Stomach (tissue), 9 donors: ENCODE data around the gene TMEM154. TPM values are rescaled to one million over a fixed set of nuclear protein-coding genes. Genes with fewer than 3 reads are reported as not detected.

Experiments
- DNase-seq, 2 donors: peaks; one replicate each; pipeline versions ENCODE4 v3.0.0 to v3.0.0-alpha.2; 2013 to 2019
- H3K27ac ChIP-seq, 5 donors: fragments of 200-600 bp in 4 of 5; sonication (generic) in 4 of 5; one replicate each; pipeline ENCODE4 v1.5.1; 2013 to 2019; ENCODE audit warnings: mild to moderate bottlenecking in 1 of 5, moderate library complexity in 1 of 5
- H3K27me3 ChIP-seq, 3 donors: fragments of 200-600 bp; sonication (generic); one replicate each; pipeline ENCODE4 v1.5.1; 2017 to 2019; ENCODE audit warnings: mixed run types in 1 of 3
- H3K36me3 ChIP-seq, 4 donors: fragments of 200-600 bp; sonication (generic); 1 replicate in 3 of 4; 2 replicates in 1 of 4; pipeline ENCODE4 v1.5.1; 2016 to 2019
- H3K4me1 ChIP-seq, 4 donors: fragments of 200-600 bp; sonication (generic); one replicate each; pipeline ENCODE4 v1.5.1; 2016 to 2019
- H3K4me3 ChIP-seq, 4 donors: fragments of 200-600 bp; sonication (generic) in 3 of 4; one replicate each; pipeline ENCODE4 v1.5.1; 2016 to 2019; ENCODE audit warnings: mild to moderate bottlenecking in 1 of 4
- H3K9me3 ChIP-seq, 4 donors: fragments of 200-600 bp; sonication (generic); one replicate each; pipeline ENCODE4 v1.5.1; 2016 to 2019
- EP300 ChIP-seq: sonication (generic); formaldehyde crosslinking; IDR thresholded peaks from one replicate; pipeline ENCODE4 v1.6.1; 2017; ENCODE audit warnings: antibody characterized with exemption
- POLR2A ChIP-seq, 4 donors: fragments of 450-650 bp; IDR thresholded peaks; one replicate each; pipeline ENCODE4 v1.6.1; 2016; ENCODE audit warnings: antibody characterized with exemption in 4 of 4, control low read depth in 2 of 4, mild to moderate bottlenecking in 1 of 4, moderate library complexity in 1 of 4
- POLR2AphosphoS5 ChIP-seq, 3 donors: sonication (generic); formaldehyde crosslinking; IDR thresholded peaks; one replicate each; pipeline ENCODE4 v1.6.1; 2016; ENCODE audit warnings: antibody characterized with exemption in 3 of 3
- WGBS, 5 donors: extraction: QIAGEN DNeasy Blood & Tissue Kit in 3 of 5; methylation state at CpG; one replicate each; pipeline versions ENCODE4 v1.1.5 to v1.1.7; 2013 to 2018; 5-methylcytosine and 5-hydroxymethylcytosine counted together
- intact Hi-C: fragments of 100-400 bp; cut with DNase I; formaldehyde crosslinking; loops from one replicate; pipeline ENCODE4 v1.15.1; 2023; ENCODE audit warnings: low total_unique reads
- polyA plus RNA-seq, 3 donors: library from polyadenylated mRNA; stranded (reverse); fragments of 200-250 nt; gene quantifications; one replicate each; pipeline ENCODE4 v1.2.3, GENCODE V29; 2013
- total RNA-seq, 5 donors: library from RNA; depleted of rRNA; stranded (reverse); fragments of >200 nt; gene quantifications; one replicate each; pipeline versions ENCODE4 v1.1.0 to v1.2.3, GENCODE V29; 2014 to 2016
- TF ChIP-seq, protein P1 (sequence below), 7 experiments: fragments of 450-650 bp in 4 of 7; fragments of 200-600 bp in 3 of 7; sonication (generic) in 3 of 7; IDR thresholded peaks; one replicate each; pipeline ENCODE4 v1.5.1; 2016 to 2019; ENCODE audit warnings: antibody characterized with exemption in 7 of 7, control low read depth in 2 of 7, mild to moderate bottlenecking in 1 of 7
- donor health status: healthy with polysubstance abuse.
- donor health status: Bipolar disorder and iron deficiency.
- donor health status: healthy.

TMEM154 gene
- total and polyA plus RNA-seq, 8 donors = under 0.01 to 5.5 (median 0.69) TPM

DNA sequence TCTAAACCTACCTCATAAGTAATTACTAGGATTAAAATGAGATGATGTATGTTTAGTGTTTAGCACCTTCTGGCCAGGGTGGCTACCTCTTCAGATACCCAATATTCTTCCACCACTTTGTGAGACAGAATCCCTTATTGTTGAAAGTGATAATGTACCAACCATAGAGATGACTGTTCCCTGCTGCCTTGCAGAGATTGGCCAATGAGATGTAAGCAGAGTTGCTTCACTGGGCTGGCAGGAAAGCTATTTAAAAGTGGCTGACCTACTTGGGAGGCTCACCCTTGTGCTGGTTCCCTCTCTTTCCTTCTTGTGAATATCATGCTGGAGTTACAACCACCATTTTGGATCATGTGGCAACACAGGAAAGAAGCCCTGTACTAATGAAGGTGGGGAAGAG, 58.9 kb downstream of the TMEM154 start:
- intact Hi-C loops = no loop called here
- no peaks in the 10 kb centered on the region for H3K9me3 ChIP-seq
- no peak for DNase-seq
- TF ChIP-seq, protein P1, sequence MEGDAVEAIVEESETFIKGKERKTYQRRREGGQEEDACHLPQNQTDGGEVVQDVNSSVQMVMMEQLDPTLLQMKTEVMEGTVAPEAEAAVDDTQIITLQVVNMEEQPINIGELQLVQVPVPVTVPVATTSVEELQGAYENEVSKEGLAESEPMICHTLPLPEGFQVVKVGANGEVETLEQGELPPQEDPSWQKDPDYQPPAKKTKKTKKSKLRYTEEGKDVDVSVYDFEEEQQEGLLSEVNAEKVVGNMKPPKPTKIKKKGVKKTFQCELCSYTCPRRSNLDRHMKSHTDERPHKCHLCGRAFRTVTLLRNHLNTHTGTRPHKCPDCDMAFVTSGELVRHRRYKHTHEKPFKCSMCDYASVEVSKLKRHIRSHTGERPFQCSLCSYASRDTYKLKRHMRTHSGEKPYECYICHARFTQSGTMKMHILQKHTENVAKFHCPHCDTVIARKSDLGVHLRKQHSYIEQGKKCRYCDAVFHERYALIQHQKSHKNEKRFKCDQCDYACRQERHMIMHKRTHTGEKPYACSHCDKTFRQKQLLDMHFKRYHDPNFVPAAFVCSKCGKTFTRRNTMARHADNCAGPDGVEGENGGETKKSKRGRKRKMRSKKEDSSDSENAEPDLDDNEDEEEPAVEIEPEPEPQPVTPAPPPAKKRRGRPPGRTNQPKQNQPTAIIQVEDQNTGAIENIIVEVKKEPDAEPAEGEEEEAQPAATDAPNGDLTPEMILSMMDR (IDR thresholded peaks at IDR 0.05) = no peak
- TF ChIP-seq EP300 (no peak), POLR2A (IDR thresholded peaks at IDR 0.05) (no peak), POLR2AphosphoS5 (IDR thresholded peaks at IDR 0.05) (no peak)
- H3K4me3 ChIP-seq = no peak overlapping the region
- no peak overlapping the region for H3K27ac ChIP-seq
- no peaks in the 10 kb centered on the region for H3K36me3 ChIP-seq
- H3K4me1 ChIP-seq = no peaks in the 10 kb centered on the region
- no peaks in the 10 kb centered on the region for H3K27me3 ChIP-seq

DNA sequence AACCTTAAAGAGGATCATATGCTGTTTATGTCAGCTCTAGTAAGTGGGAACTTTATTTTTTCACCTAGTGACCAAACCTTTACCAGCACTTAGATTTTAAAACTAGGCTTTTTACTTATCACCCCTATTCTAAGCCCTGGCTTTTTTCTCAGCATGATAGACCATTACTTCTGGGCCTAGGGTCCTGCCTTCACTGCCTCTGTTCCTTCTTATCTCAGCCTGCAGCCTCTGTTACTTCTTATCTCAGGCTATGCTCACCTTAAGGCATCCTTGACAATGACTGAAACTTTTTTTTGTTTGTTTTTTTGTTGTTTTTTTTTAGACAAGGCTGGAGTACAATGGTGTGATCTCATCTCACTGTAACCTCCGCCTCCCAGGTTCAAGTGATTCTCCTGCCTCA, 59.6 kb downstream of the TMEM154 start:
- TF ChIP-seq, protein P1 (IDR thresholded peaks at IDR 0.05) = no peak
- no peak for TF ChIP-seq POLR2AphosphoS5 (IDR thresholded peaks at IDR 0.05)
- no peak for TF ChIP-seq POLR2A (IDR thresholded peaks at IDR 0.05)
- no peak for TF ChIP-seq EP300
- H3K9me3 ChIP-seq = no peaks in the 10 kb centered on the region
- H3K27ac ChIP-seq = no peak overlapping the region
- H3K4me3 ChIP-seq = no peak overlapping the region
- intact Hi-C loops = no loop called here
- no peaks in the 10 kb centered on the region for H3K36me3 ChIP-seq
- 96 to 100% (median 100%) methylated on average over 1 of the region's 1 CpG for WGBS, 5 donors
- DNase-seq = no peak
- no peaks in the 10 kb centered on the region for H3K27me3 ChIP-seq
- H3K4me1 ChIP-seq = no peaks in the 10 kb centered on the region

GRCh38 chr4:152619556-152619955, 60.2 kb downstream of the TMEM154 start:
- Histone ChIP-seq H3K4me1 (no peaks in the 10 kb centered on the region), H3K4me3 (no peak overlapping the region), H3K9me3 (no peaks in the 10 kb centered on the region), H3K36me3 (no peaks in the 10 kb centered on the region), H3K27ac (no peak overlapping the region), H3K27me3 (no peaks in the 10 kb centered on the region)
- TF ChIP-seq, protein P1 (IDR thresholded peaks at IDR 0.05) = no peak
- TF ChIP-seq POLR2AphosphoS5 (IDR thresholded peaks at IDR 0.05) = no peak
- TF ChIP-seq POLR2A (IDR thresholded peaks at IDR 0.05) = no peak
- TF ChIP-seq EP300 = no peak
- intact Hi-C loops = no loop called here
- no peak for DNase-seq
- WGBS, 5 donors = 92 to 95% (median 94%) methylated on average over 3 of the region's 3 CpGs

- WGBS, 5 donors = 94 to 99% (median 97%) methylated on average over 4 of the region's 4 CpGs
These were observed 60.8 kb downstream of the TMEM154 start for GRCh38 chr4:152618971-152619370.

More at GRCh38 chr4:152618971-152619370, 60.8 kb downstream of the TMEM154 start:
- Histone ChIP-seq H3K36me3 (no peaks in the 10 kb centered on the region), H3K4me3 (no peak overlapping the region), H3K9me3 (no peaks in the 10 kb centered on the region), H3K27me3 (no peaks in the 10 kb centered on the region), H3K27ac (no peak overlapping the region), H3K4me1 (no peaks in the 10 kb centered on the region)
- intact Hi-C loops = no loop called here
- DNase-seq = no peak
- TF ChIP-seq POLR2A (IDR thresholded peaks at IDR 0.05) = no peak
- TF ChIP-seq EP300 = no peak
- TF ChIP-seq, protein P1 (IDR thresholded peaks at IDR 0.05) = no peak
- no peak for TF ChIP-seq POLR2AphosphoS5 (IDR thresholded peaks at IDR 0.05)
